Peyer's patch (tissue), 4 donors: ENCODE data around the gene NTN4. TPM values are rescaled to one million over a fixed set of nuclear protein-coding genes. Genes with fewer than 3 reads are reported as not detected.
"Not testable (repeated sequence)": the region's sequence is repeated elsewhere in the genome, so short reads cannot be mapped to it uniquely, and the experiment has no call there.

ENCODE experiments used
- DNase-seq, 3 donors: peaks; one replicate each; pipeline ENCODE4 v3.0.0-alpha.2; 2017 to 2019
- H3K27ac ChIP-seq, 4 donors: fragments of 200-600 bp; sonication (generic); one replicate each; pipeline ENCODE4 v1.5.1; 2016 to 2019
- H3K27me3 ChIP-seq, 2 donors: fragments of 200-600 bp; sonication (generic); one replicate each; pipeline ENCODE4 v1.5.1; 2019
- H3K36me3 ChIP-seq, 3 donors: fragments of 200-600 bp; sonication (generic); one replicate each; pipeline ENCODE4 v1.5.1; 2016 to 2019
- H3K4me1 ChIP-seq, 4 donors: fragments of 200-600 bp; sonication (generic); one replicate each; pipeline ENCODE4 v1.5.1; 2016 to 2019
- H3K4me3 ChIP-seq, 4 donors: fragments of 200-600 bp; sonication (generic); 1 replicate in 3 of 4; 2 replicates in 1 of 4; pipeline ENCODE4 v1.5.1; 2016 to 2019; ENCODE audit warnings: mild to moderate bottlenecking in 1 of 4
- H3K9me3 ChIP-seq, 4 donors: fragments of 200-600 bp; sonication (generic); one replicate each; pipeline ENCODE4 v1.5.1; 2016 to 2019; ENCODE audit warnings: mild to moderate bottlenecking in 1 of 4
- POLR2A ChIP-seq, 2 donors: fragments of 450-650 bp; IDR thresholded peaks; one replicate each; pipeline ENCODE4 v1.5.1; 2017; ENCODE audit warnings: antibody characterized with exemption in 2 of 2, mild to moderate bottlenecking in 2 of 2, moderate library complexity in 2 of 2
- total RNA-seq, 4 donors: library from RNA; depleted of rRNA; stranded (reverse); fragments of >200 nt; gene quantifications; one replicate each; pipeline ENCODE4 v1.1.0, GENCODE V29; 2016
- TF ChIP-seq, protein P1 (sequence below), 6 experiments: fragments of 450-650 bp in 4 of 6; fragments of 200-600 bp in 2 of 6; sonication (generic) in 1 of 6; IDR thresholded peaks; one replicate each; pipeline ENCODE4 v1.5.1; 2017 to 2019; ENCODE audit warnings: antibody characterized with exemption in 6 of 6, mild to moderate bottlenecking in 3 of 6, moderate library complexity in 1 of 6

The NTN4 gene
- total RNA-seq, 4 donors from 2014 or later = 12.3 to 20.6 (median 16.6) TPM

DNA sequence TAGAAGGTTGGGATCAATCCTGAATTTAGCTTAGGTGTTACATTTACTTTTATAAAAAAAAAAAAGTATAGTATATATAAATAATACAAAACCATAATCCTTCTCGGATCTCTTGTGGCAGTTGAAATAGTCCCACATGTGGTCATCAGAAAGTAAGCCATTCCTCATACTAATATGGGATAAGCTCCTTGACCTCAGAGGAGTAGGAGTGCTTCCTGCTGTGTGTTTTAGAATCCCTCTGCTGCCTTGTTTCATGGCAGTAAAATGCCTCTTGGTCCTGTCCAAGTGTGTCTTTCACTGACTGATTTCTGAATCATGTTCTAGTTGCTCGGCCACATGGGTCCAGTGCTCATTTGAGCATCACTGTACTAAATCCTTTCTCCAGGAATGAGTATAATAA lies 117.0 kb downstream of the NTN4 start:
- Histone ChIP-seq H3K36me3 (no peaks in the 10 kb centered on the region), H3K27me3 (no peaks in the 10 kb centered on the region), H3K4me1 (no peaks in the 10 kb centered on the region), H3K27ac (no peak overlapping the region), H3K9me3 (no peaks in the 10 kb centered on the region), H3K4me3 (no peak overlapping the region)
- TF ChIP-seq, protein P1, sequence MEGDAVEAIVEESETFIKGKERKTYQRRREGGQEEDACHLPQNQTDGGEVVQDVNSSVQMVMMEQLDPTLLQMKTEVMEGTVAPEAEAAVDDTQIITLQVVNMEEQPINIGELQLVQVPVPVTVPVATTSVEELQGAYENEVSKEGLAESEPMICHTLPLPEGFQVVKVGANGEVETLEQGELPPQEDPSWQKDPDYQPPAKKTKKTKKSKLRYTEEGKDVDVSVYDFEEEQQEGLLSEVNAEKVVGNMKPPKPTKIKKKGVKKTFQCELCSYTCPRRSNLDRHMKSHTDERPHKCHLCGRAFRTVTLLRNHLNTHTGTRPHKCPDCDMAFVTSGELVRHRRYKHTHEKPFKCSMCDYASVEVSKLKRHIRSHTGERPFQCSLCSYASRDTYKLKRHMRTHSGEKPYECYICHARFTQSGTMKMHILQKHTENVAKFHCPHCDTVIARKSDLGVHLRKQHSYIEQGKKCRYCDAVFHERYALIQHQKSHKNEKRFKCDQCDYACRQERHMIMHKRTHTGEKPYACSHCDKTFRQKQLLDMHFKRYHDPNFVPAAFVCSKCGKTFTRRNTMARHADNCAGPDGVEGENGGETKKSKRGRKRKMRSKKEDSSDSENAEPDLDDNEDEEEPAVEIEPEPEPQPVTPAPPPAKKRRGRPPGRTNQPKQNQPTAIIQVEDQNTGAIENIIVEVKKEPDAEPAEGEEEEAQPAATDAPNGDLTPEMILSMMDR (IDR thresholded peaks at IDR 0.05) = no peak
- no peak for TF ChIP-seq POLR2A (IDR thresholded peaks at IDR 0.05)
- no peak for DNase-seq

DNA sequence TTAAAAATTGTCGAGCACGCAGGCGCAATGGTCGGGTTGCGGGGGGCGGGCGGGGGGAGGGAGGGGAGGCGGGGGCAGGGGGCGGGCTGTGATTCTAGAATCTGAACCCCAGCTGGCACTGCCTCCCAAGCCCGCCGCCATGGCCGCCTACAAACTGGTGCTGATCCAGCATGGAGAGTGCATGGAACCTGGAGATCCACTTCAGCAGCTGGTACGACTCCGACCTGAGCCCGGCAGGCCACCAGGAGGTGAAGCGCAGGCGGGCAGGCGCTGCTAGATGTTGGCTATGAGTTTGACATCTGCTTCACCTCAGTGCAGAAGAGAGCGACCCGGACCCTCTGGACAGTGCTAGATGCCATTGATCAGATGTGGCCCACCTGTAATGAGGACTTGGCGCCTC lies 118.4 kb downstream of the NTN4 start:
- Histone ChIP-seq H3K27me3 (no peaks in the 10 kb centered on the region), H3K4me1 (no peaks in the 10 kb centered on the region), H3K36me3 (no peaks in the 10 kb centered on the region), H3K27ac (no peak overlapping the region), H3K9me3 (no peaks in the 10 kb centered on the region), H3K4me3 (no peak overlapping the region)
- no peak for DNase-seq
- TF ChIP-seq, protein P1 (IDR thresholded peaks at IDR 0.05) = no peak
- no peak for TF ChIP-seq POLR2A (IDR thresholded peaks at IDR 0.05)

GRCh38 chr12:95671265-95671664 lies 119.3 kb downstream of the NTN4 start:
- Histone ChIP-seq H3K27me3 (no peaks in the 10 kb centered on the region), H3K4me1 (no peaks in the 10 kb centered on the region), H3K27ac (no peak overlapping the region), H3K9me3 (no peaks in the 10 kb centered on the region), H3K4me3 (no peak overlapping the region), H3K36me3 (no peaks in the 10 kb centered on the region)
- DNase-seq = no peak
- TF ChIP-seq, protein P1 (IDR thresholded peaks at IDR 0.05) = no peak
- TF ChIP-seq POLR2A (IDR thresholded peaks at IDR 0.05) = no peak

DNA sequence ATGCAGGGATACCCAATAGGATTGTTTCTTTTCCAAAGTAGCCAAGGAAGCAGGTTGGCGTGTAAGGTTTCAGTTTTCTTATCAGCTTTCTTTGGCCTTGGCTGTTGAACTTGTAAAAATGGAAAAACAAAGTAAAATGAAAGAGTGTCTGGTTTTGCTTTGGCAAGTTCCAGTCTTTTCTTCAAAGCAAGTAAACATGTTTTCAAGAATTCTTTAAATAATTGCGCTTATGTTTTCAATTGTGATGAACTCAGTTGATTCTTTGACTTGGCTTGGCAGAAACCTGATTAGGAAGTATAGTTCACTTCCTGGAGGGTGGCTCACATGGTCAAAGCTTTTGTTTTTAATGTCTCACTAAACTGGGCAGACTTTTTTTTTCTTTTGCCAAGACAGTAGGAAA lies 127.0 kb downstream of the NTN4 start:
- Histone ChIP-seq H3K9me3 (no peaks in the 10 kb centered on the region), H3K27me3 (no peaks in the 10 kb centered on the region), H3K27ac (no peak overlapping the region), H3K36me3 (peaks cover 0 to 5% (median 0%) of the 10 kb centered on the region in 3 donors), H3K4me1 (no peaks in the 10 kb centered on the region), H3K4me3 (no peak overlapping the region)
- TF ChIP-seq POLR2A (IDR thresholded peaks at IDR 0.05) = no peak
- TF ChIP-seq, protein P1 (IDR thresholded peaks at IDR 0.05) = no peak
- no peak for DNase-seq

DNA sequence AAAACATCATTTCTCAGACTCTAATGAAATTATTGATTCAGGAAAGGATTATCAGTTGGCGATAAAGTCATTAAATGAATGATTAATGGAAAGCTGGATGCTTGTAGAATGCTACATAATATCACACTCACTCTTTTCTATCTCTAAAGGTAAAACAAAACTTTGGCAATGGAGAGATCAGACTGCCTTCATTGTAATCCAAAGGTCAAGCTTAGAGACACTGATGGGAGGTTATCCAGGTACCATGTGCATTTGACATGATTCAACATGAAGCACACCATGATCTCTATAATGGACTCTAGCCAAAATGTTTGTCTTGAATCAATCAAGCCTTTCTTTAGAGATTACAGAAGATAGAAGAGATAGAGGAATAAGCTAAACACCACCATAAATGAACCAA lies 129.2 kb downstream of the NTN4 start:
- DNase-seq = no peak
- H3K36me3 ChIP-seq = peaks cover 0 to 5% (median 0%) of the 10 kb centered on the region in 3 donors
- H3K27ac ChIP-seq = no peak overlapping the region
- H3K9me3 ChIP-seq = no peaks in the 10 kb centered on the region
- TF ChIP-seq POLR2A (IDR thresholded peaks at IDR 0.05) = no peak
- TF ChIP-seq, protein P1 (IDR thresholded peaks at IDR 0.05) = no peak
- H3K27me3 ChIP-seq = no peaks in the 10 kb centered on the region
- H3K4me3 ChIP-seq = no peak overlapping the region
- no peaks in the 10 kb centered on the region for H3K4me1 ChIP-seq

DNA sequence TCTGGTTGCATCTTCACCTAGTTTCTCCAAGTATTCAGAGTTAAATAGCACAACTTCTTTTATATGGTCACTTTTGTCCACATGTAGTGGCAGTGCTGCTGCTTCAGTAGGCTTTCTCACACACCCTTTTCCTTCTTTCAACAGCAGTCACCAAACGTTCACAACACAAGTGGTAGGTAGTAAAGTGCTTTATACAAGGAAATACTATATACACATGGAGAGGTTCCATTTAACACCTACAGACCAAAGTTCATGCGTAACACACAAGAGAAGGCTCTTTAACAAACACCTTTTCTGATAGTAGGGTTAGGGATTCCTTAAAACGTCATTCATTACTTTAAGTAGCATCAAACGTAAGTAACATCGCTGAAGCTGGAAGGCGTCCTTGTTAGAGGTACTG lies 132.2 kb downstream of the NTN4 start:
- no peaks in the 10 kb centered on the region for H3K4me1 ChIP-seq
- no peaks in the 10 kb centered on the region for H3K9me3 ChIP-seq
- no peaks in the 10 kb centered on the region for H3K27me3 ChIP-seq
- no peak overlapping the region for H3K27ac ChIP-seq
- DNase-seq = no peak
- no peak overlapping the region for H3K4me3 ChIP-seq
- TF ChIP-seq, protein P1 (IDR thresholded peaks at IDR 0.05) = no peak
- TF ChIP-seq POLR2A (IDR thresholded peaks at IDR 0.05) = no peak
- no peaks in the 10 kb centered on the region for H3K36me3 ChIP-seq

DNA sequence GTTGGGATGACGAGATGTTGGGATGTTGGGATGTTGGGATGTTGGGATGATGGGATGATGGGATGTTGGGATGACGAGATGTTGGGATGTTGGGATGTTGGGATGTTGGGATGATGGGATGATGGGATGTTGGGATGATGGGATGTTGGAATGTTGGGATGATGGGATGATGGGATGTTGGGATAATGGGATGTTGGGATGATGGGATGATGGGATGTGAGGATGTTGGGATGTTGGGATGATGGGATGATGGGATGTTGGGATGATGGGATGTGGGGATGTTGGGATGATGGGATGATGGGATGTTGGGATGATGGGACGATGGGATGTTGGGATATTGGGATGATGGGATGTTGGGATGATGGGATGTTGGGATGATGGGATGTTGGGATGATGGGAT lies 135.9 kb downstream of the NTN4 start:
- H3K4me3 ChIP-seq, H3K27ac ChIP-seq, H3K27me3 ChIP-seq, H3K36me3 ChIP-seq, H3K4me1 ChIP-seq, DNase-seq, H3K9me3 ChIP-seq: not testable (repeated sequence)
